Omental fat pad (tissue), 4 donors: ENCODE measurements around the gene POU2F1. TPM values are rescaled to one million over a fixed set of nuclear protein-coding genes. Genes with fewer than 3 reads are reported as not detected.

Experiments
- ATAC-seq: fragments of 150-250 bp; one replicate; pipeline ENCODE4 v1.9.1; 2016; ENCODE audit warnings: mild to moderate bottlenecking, moderate library complexity; ENCODE audit not compliant: low FRiP score
- DNase-seq: peaks from one replicate; pipeline ENCODE4 v3.0.0-alpha.2; 2019; ENCODE audit warnings: low spot score
- total RNA-seq, 4 donors: library from RNA; depleted of rRNA; stranded (reverse); fragments of >200 nt; gene quantifications; one replicate each; pipeline ENCODE4 v1.1.0, GENCODE V29; 2016
- TF ChIP-seq, protein P1 (sequence below), 3 donors: fragments of 450-650 bp; IDR thresholded peaks; one replicate each; pipeline ENCODE4 v1.5.1; 2016 to 2017; ENCODE audit warnings: antibody characterized with exemption in 3 of 3, mild to moderate bottlenecking in 3 of 3, moderate library complexity in 2 of 3

The POU2F1 gene
- total RNA-seq, 4 donors from 2014 or later, result 10.3 to 18.9 (median 13.5) TPM

DNA sequence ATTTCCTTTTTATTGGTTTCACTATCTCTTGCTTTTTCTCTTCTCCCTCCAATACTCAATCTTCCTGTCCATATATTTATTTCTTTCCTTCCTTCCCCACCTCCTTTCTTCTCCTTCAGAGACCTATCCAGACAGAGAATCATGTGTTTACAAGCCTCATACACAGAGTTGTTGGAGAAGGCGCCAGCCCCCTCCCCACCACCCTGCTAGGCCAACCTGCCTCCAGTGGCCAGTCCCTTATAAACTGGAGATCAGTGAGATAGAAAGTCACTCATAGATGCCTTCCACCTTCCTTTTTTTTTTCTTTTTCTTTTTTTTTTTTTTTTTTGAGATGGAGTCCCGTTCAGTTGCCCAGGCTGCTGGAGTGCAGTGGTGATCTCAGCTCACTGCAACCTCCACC lies 244.3 kb downstream of the POU2F1 start:
- ATAC-seq (no peak), DNase-seq (no peak)
- TF ChIP-seq, protein P1, sequence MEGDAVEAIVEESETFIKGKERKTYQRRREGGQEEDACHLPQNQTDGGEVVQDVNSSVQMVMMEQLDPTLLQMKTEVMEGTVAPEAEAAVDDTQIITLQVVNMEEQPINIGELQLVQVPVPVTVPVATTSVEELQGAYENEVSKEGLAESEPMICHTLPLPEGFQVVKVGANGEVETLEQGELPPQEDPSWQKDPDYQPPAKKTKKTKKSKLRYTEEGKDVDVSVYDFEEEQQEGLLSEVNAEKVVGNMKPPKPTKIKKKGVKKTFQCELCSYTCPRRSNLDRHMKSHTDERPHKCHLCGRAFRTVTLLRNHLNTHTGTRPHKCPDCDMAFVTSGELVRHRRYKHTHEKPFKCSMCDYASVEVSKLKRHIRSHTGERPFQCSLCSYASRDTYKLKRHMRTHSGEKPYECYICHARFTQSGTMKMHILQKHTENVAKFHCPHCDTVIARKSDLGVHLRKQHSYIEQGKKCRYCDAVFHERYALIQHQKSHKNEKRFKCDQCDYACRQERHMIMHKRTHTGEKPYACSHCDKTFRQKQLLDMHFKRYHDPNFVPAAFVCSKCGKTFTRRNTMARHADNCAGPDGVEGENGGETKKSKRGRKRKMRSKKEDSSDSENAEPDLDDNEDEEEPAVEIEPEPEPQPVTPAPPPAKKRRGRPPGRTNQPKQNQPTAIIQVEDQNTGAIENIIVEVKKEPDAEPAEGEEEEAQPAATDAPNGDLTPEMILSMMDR (IDR thresholded peaks at IDR 0.05), result no peak

DNA sequence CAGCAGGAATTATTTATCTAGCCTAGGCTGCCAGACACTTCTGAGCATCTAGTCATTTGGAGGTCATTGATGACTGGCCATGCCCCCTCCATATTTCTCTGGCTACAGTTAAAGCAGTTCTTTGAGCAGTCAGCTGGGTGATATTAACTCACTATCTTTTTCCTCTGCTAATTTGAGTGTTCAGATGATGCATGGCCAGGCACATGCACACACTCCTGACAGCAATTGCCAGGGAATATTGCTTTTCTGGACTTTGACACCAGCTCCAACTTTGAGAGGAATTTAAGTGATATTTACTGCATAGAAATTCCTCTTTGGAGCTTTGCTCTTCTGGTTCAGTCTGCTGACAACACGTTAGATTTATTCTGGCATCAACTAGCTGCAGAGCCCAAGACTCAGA lies 245.1 kb downstream of the POU2F1 start:
- no peak for DNase-seq
- ATAC-seq, result no peak
- TF ChIP-seq, protein P1 (IDR thresholded peaks at IDR 0.05), result no peak

DNA sequence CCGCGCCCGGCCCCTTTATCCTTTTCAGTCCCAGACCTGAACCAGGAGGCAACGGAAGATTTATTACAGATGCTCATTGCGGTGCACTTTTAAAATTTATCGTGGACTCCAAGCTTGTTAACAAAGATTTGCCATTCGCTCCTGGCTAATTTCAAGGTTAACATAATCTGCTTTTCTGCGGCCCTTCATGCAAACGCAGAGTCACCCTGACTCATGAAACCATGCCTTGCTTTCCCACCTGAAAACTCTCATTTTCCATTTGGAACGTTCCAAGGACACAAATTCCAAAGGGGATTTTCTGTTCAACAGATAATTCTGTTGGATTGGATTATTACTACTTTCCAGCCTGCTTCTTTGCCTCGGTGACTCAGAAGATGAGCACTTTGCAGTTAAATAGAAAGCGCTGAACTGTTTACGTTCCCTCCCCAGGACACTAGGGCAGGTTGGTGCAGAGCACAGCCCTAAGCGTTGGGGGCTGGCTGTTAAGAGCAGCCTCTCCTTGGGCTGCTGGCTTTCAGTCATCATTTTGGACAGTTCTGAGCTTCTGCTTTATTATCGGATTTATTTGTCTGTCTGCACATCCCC lies 246.5 kb downstream of the POU2F1 start:
- ATAC-seq, result no peak
- DNase-seq, result no peak

DNA sequence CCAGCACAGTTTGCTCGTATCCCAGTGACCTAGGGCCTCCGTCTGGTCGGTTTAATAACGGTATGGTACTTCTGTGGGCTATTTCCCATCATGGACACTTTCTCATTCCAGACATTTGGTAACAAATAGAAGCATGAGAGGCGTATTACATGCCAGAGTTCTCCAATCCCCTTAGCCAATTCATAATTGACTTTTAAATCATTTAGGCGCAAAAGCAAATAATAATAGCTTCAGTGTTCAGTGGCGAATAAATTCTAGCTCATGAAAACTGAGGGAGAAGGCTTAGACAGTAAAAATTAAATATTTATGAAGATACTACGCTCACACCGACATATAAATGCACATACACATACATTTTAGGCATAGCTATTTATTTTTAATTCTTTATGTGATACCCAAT lies 247.1 kb downstream of the POU2F1 start:
- DNase-seq, result no peak
- TF ChIP-seq, protein P1 (IDR thresholded peaks at IDR 0.05), result no peak
- ATAC-seq, result no peak

More for the DNA sequence above, 246.5 kb downstream of the POU2F1 start:
- TF ChIP-seq, protein P1 (IDR thresholded peaks at IDR 0.05), result no peak

DNA sequence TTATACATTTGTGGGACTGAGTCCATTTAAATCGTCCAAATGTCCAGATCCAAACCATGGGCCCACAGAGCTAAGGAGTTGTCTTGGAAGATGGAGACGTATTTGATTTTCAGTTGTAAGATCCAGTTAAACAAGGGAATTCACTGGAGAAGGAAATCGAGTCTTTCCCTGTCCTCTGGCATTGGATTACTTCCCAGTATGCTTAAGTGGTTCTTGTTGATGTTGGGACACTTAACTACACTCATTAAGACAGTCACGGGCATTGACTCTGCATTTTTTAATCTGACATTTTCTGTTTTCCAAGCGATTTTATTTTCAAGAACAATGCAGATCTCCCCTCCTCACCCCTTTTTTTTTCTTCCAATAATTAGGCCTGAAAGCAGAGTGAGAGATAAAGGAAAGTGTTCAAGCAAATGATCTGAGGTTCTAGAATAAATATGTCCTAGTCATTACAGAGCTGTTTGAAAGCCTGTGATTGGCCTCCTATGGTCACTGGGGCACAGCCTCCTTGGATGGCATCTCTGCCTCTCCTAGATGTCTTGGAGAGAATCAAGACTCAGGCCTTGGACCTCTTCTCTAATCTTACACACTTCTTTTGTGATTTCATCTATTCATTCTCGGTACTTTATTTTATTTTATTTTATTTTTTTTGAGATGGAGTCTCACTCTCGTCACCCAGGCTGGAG lies 248.7 kb downstream of the POU2F1 start:
- ATAC-seq (no peak), DNase-seq (no peak)
- TF ChIP-seq, protein P1 (IDR thresholded peaks at IDR 0.05), result no peak

DNA sequence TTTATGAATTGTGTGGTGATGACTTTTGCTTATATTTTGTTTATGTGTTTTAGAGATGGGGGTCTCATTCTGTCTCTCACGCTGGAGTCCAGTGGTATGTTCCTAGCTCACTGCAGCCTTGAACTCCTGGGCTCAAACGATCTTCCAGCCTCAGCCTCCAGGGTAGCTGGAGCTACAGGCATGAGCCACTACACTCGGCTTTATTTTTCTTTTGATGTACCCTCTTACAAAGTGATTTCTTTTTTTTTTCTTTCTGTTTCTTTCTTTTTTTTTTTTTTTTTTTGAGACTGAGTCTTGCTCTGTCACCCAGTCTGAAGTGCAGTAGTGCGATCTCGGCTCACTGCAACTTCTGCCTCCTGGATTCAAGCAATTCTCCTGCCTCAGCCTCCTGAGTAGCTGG lies 250.9 kb downstream of the POU2F1 start:
- TF ChIP-seq, protein P1 (IDR thresholded peaks at IDR 0.05), result no peak
- no peak for DNase-seq
- no peak for ATAC-seq
